Thyroid gland (tissue), 4 donors: ENCODE data around the gene NFATC2.

Experiments used
- POLR2A ChIP-seq, 2 donors: fragments of 450-650 bp; IDR thresholded peaks; one replicate each; pipeline ENCODE4 v1.6.1; 2017; ENCODE audit warnings: antibody characterized with exemption in 2 of 2, mild to moderate bottlenecking in 2 of 2, moderate library complexity in 1 of 2
- TF ChIP-seq, protein P1 (sequence below), 6 experiments: fragments of 200-600 bp in 3 of 6; fragments of 450-650 bp in 3 of 6; sonication (generic) in 3 of 6; IDR thresholded peaks; one replicate each; pipeline ENCODE4 v1.5.1; 2016 to 2019; ENCODE audit warnings: antibody characterized with exemption in 6 of 6, mild to moderate bottlenecking in 2 of 6, inconsistent platforms in 1 of 6, moderate library complexity in 1 of 6

DNA sequence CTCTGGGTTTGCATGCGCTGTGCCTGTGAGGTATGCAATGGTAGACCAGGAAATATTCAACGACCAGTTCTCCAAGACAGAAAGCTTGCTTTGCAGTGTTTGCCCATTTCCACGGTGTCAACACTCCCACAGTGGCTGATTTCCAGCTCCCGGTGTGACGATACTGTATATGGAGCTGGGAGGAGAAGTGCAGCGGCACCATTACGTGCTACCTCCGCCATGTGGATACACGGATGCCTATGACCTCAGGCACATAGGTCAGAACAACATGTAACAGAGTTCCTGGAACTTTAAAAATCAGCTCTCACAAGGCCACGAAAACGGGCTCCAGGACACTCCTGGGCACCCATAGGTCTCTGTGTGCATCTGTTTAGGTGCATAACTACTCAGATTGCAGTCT is 51.1 kb downstream of the NFATC2 start:
- TF ChIP-seq, protein P1, sequence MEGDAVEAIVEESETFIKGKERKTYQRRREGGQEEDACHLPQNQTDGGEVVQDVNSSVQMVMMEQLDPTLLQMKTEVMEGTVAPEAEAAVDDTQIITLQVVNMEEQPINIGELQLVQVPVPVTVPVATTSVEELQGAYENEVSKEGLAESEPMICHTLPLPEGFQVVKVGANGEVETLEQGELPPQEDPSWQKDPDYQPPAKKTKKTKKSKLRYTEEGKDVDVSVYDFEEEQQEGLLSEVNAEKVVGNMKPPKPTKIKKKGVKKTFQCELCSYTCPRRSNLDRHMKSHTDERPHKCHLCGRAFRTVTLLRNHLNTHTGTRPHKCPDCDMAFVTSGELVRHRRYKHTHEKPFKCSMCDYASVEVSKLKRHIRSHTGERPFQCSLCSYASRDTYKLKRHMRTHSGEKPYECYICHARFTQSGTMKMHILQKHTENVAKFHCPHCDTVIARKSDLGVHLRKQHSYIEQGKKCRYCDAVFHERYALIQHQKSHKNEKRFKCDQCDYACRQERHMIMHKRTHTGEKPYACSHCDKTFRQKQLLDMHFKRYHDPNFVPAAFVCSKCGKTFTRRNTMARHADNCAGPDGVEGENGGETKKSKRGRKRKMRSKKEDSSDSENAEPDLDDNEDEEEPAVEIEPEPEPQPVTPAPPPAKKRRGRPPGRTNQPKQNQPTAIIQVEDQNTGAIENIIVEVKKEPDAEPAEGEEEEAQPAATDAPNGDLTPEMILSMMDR (IDR thresholded peaks at IDR 0.05): no peak
- no peak for TF ChIP-seq POLR2A (IDR thresholded peaks at IDR 0.05)
